ENCODE measurements around the gene SLC6A17.

GRCh38 chr1:110170766-110171733 lies 20.8 kb downstream of the SLC6A17 start:
- TF ChIP-seq CTCF (conservative IDR thresholded peaks at IDR 0.05; ENCODE audit: low read depth in 2 of 2) = no peak
- TF ChIP-seq STAT1 (IDR thresholded peaks at IDR 0.05; ENCODE audit: unreplicated experiment) = no peak
- TF ChIP-seq POLR2AphosphoS5 (IDR thresholded peaks at IDR 0.05; ENCODE audit: low read depth) = no peak
- no peak for TF ChIP-seq EZH2phosphoT487 (IDR thresholded peaks at IDR 0.05; ENCODE audit: unreplicated experiment)
- TF ChIP-seq EZH2 (IDR thresholded peaks at IDR 0.05; ENCODE audit: low read depth, unreplicated experiment) = no peak
- no peak for TF ChIP-seq REST (IDR thresholded peaks at IDR 0.05; ENCODE audit: unreplicated experiment)
- no peak for TF ChIP-seq JUNB (IDR thresholded peaks at IDR 0.05; ENCODE audit: unreplicated experiment)

Data from GM23338 (cell line).